Liver (tissue), 9 donors: ENCODE data around the gene CHRNA7. TPM values are rescaled to one million over a fixed set of nuclear protein-coding genes. Genes with fewer than 3 reads are reported as not detected.

Experiments used
- DNase-seq: peaks from one replicate; pipeline ENCODE4 v3.0.0-alpha.2; 2017; ENCODE audit warnings: low spot score
- H3K27ac ChIP-seq, 2 donors: one replicate each; pipeline ENCODE4 v1.7.0; 2013; ENCODE audit warnings: inconsistent platforms in 2 of 2, low read length in 2 of 2, control low read depth in 1 of 2, low read depth in 1 of 2, mild to moderate bottlenecking in 1 of 2
- H3K27me3 ChIP-seq, 4 donors: one replicate each; pipeline versions ENCODE4 v1.6.1 to v1.7.0; 2013; ENCODE audit warnings: low read length in 3 of 4, inconsistent platforms in 1 of 4, mild to moderate bottlenecking in 1 of 4, moderate library complexity in 1 of 4; ENCODE audit not compliant: control insufficient read depth in 4 of 4, insufficient read depth in 4 of 4
- H3K36me3 ChIP-seq, 4 donors: one replicate each; pipeline versions ENCODE4 v1.6.1 to v1.7.0; 2013; ENCODE audit warnings: low read length in 3 of 4, mild to moderate bottlenecking in 3 of 4, low read depth in 1 of 4, moderate library complexity in 1 of 4; ENCODE audit not compliant: control insufficient read depth in 4 of 4, insufficient read depth in 3 of 4
- H3K4me1 ChIP-seq, 4 donors: one replicate each; pipeline versions ENCODE4 v1.6.1 to v1.7.0; 2013; ENCODE audit warnings: low read length in 3 of 4, mild to moderate bottlenecking in 3 of 4, moderate library complexity in 1 of 4; ENCODE audit not compliant: control insufficient read depth in 4 of 4, insufficient read depth in 4 of 4
- H3K4me3 ChIP-seq, 3 donors: one replicate each; pipeline versions ENCODE4 v1.6.1 to v1.7.0; 2013; ENCODE audit warnings: low read length in 3 of 3, control low read depth in 1 of 3, low read depth in 1 of 3, mild to moderate bottlenecking in 1 of 3
- H3K9ac ChIP-seq, 2 donors: one replicate each; pipeline ENCODE4 v1.7.0; 2013; ENCODE audit warnings: low read length in 2 of 2, mild to moderate bottlenecking in 2 of 2, moderate library complexity in 2 of 2, control low read depth in 1 of 2, low read depth in 1 of 2
- H3K9me3 ChIP-seq, 4 donors: one replicate each; pipeline versions ENCODE4 v1.6.1 to v1.7.0; 2013; ENCODE audit warnings: low read length in 3 of 4; ENCODE audit not compliant: control insufficient read depth in 4 of 4
- EGR1 ChIP-seq, 2 donors: IDR thresholded peaks; 2 replicates each; pipeline ENCODE4 v1.6.1; 2016 to 2018; ENCODE audit warnings: antibody characterized with exemption in 2 of 2, low read depth in 2 of 2
- FOXA1 ChIP-seq: IDR thresholded peaks from 2 replicates; pipeline ENCODE4 v1.6.1; 2016; ENCODE audit warnings: antibody characterized with exemption
- FOXA2 ChIP-seq: IDR thresholded peaks from 2 replicates; pipeline ENCODE4 v1.6.1; 2016; ENCODE audit warnings: antibody characterized with exemption
- GABPA ChIP-seq, 2 donors: IDR thresholded peaks in 1 of 2; conservative IDR thresholded peaks in 1 of 2; 2 replicates each; pipeline ENCODE4 v1.6.1; 2016; ENCODE audit warnings: antibody characterized with exemption in 2 of 2, mild to moderate bottlenecking in 1 of 2, moderate library complexity in 1 of 2
- HNF4A ChIP-seq, 2 donors: conservative IDR thresholded peaks; 2 replicates each; pipeline ENCODE4 v1.6.1; 2016; ENCODE audit warnings: antibody characterized with exemption in 2 of 2, mild to moderate bottlenecking in 2 of 2
- HNF4G ChIP-seq: IDR thresholded peaks from 2 replicates; pipeline ENCODE4 v1.6.1; 2016; ENCODE audit warnings: antibody characterized with exemption
- JUND ChIP-seq, 2 donors: IDR thresholded peaks; 2 replicates each; pipeline ENCODE4 v1.6.1; 2016; ENCODE audit warnings: antibody characterized with exemption in 2 of 2
- MAX ChIP-seq: IDR thresholded peaks from 2 replicates; pipeline ENCODE4 v1.6.1; 2016; ENCODE audit warnings: antibody characterized with exemption
- NR2F2 ChIP-seq: IDR thresholded peaks from 2 replicates; pipeline ENCODE4 v1.6.1; 2016; ENCODE audit warnings: antibody characterized with exemption
- RAD21 ChIP-seq, 2 donors: IDR thresholded peaks; 2 replicates each; pipeline ENCODE4 v1.6.1; 2016; ENCODE audit warnings: antibody characterized with exemption in 2 of 2, mild to moderate bottlenecking in 2 of 2
- REST ChIP-seq: IDR thresholded peaks from 2 replicates; pipeline ENCODE4 v1.6.1; 2016; ENCODE audit warnings: antibody characterized with exemption, mild to moderate bottlenecking
- RXRA ChIP-seq, 2 donors: IDR thresholded peaks; 2 replicates each; pipeline ENCODE4 v1.6.1; 2017 to 2018; ENCODE audit warnings: antibody characterized with exemption in 2 of 2, mild to moderate bottlenecking in 1 of 2
- SP1 ChIP-seq: IDR thresholded peaks from 2 replicates; pipeline ENCODE4 v1.6.1; 2018; ENCODE audit warnings: antibody characterized with exemption, mild to moderate bottlenecking
- TAF1 ChIP-seq: conservative IDR thresholded peaks from 2 replicates; pipeline ENCODE4 v1.6.1; 2016; ENCODE audit warnings: antibody characterized with exemption, mild to moderate bottlenecking
- YY1 ChIP-seq: IDR thresholded peaks from 2 replicates; pipeline ENCODE4 v1.6.1; 2016; ENCODE audit warnings: antibody characterized with exemption, mild to moderate bottlenecking
- ZBTB33 ChIP-seq: IDR thresholded peaks from 2 replicates; pipeline ENCODE4 v1.6.1; 2016; ENCODE audit warnings: antibody characterized with exemption
- WGBS: extraction: QIAGEN DNeasy Blood & Tissue Kit; methylation state at CpG from one replicate; pipeline ENCODE4 v1.1.7; 2013; 5-methylcytosine and 5-hydroxymethylcytosine counted together
- polyA plus RNA-seq, 2 donors: library from polyadenylated mRNA; stranded (reverse) in 1 of 2; unstranded in 1 of 2; fragments of 200-250 nt in 1 of 2; fragments of >200 nt in 1 of 2; fragmentation: Nextera tagmentation in 1 of 2; extraction: Ambion mirVana in 1 of 2; gene quantifications; one replicate each; pipeline versions ENCODE4 v1.2.1 to v1.2.3, GENCODE V29; 2013 to 2015
- total RNA-seq, 2 donors: library from RNA; depleted of rRNA; stranded (reverse); fragments of >200 nt; gene quantifications; one replicate each; pipeline ENCODE4 v1.2.3, GENCODE V29; 2014
- TF ChIP-seq, protein P1 (sequence below): IDR thresholded peaks from 2 replicates; pipeline ENCODE4 v1.6.1; 2016; ENCODE audit warnings: antibody characterized with exemption
- donor health status: healthy.
- donor health status: healthy.
- donor health status: healthy.
- donor health status: healthy.
- donor health status: healthy.

Gene CHRNA7
- total and polyA plus RNA-seq, 4 donors, result 0.06 to 0.21 (median 0.08) TPM; not detected in 1

GRCh38 chr15:32130823-32131222 is 100.5 kb downstream of the CHRNA7 start:
- TF ChIP-seq HNF4G (no peak), RAD21 (IDR thresholded peaks at IDR 0.05) (no peak), JUND (IDR thresholded peaks at IDR 0.05) (no peak), FOXA2 (no peak), ZBTB33 (no peak), TAF1 (no peak), YY1 (no peak)
- TF ChIP-seq, protein P1, sequence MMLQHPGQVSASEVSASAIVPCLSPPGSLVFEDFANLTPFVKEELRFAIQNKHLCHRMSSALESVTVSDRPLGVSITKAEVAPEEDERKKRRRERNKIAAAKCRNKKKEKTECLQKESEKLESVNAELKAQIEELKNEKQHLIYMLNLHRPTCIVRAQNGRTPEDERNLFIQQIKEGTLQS, result no peak
- DNase-seq, result no peak
- Histone ChIP-seq H3K9me3 (no peaks in the 10 kb centered on the region), H3K4me1 (no peaks in the 10 kb centered on the region), H3K36me3 (no peaks in the 10 kb centered on the region), H3K27me3 (peaks cover 0 to 5% (median 0%) of the 10 kb centered on the region in 4 donors), H3K4me3 (no peak overlapping the region), H3K27ac (no peak overlapping the region), H3K9ac (no peak overlapping the region)
- 90% methylated on average over 3 of the region's 3 CpGs for WGBS

DNA sequence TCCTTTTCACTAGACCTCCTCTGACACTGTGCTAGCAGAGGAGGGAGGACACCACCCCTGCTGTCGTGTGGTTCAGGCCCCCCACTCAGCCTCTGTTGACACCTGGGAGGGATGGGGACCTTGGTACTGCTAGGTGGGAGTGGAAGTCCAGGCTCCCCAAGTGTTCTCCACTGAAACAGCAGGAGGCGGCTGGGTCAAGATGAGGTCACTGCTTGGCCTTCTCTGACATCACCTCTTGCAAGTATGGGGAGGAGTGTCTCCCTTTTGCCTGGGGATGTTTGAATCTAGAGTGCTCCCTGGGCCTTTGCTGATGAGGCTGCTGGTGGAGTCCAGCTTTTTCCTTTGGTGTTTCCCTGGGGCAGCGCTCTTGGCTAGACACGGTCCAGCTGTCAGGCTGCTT is 101.5 kb downstream of the CHRNA7 start:
- DNase-seq, result no peak
- TF ChIP-seq YY1 (no peak), MAX (no peak), ZBTB33 (no peak), HNF4G (no peak), FOXA1 (no peak), RXRA (IDR thresholded peaks at IDR 0.05) (no peak), HNF4A (conservative IDR thresholded peaks at IDR 0.05) (no peak), EGR1 (IDR thresholded peaks at IDR 0.05; ENCODE audit: low read depth in 2 of 2) (no peak), GABPA (IDR thresholded peaks at IDR 0.05 in 1 of 2, conservative IDR thresholded peaks at IDR 0.05 in 1 of 2) (no peak), FOXA2 (no peak), NR2F2 (no peak), REST (no peak), SP1 (no peak), TAF1 (no peak)
- TF ChIP-seq, protein P1, result no peak
- H3K27me3 ChIP-seq, result peaks cover 0 to 5% (median 0%) of the 10 kb centered on the region in 4 donors
- 84% methylated on average over 4 of the region's 4 CpGs for WGBS
- no peak overlapping the region for H3K4me3 ChIP-seq
- no peak overlapping the region for H3K9ac ChIP-seq
- no peaks in the 10 kb centered on the region for H3K36me3 ChIP-seq
- H3K27ac ChIP-seq, result no peak overlapping the region
- H3K4me1 ChIP-seq, result no peaks in the 10 kb centered on the region
- H3K9me3 ChIP-seq, result no peaks in the 10 kb centered on the region
